Gastrocnemius medialis (tissue), 4 donors: ENCODE data around the gene APOBEC3H.

Experiments
- POLR2A ChIP-seq, 2 donors: fragments of 450-650 bp; IDR thresholded peaks; one replicate each; pipeline ENCODE4 v1.6.1; 2017; ENCODE audit warnings: antibody characterized with exemption in 2 of 2, mild to moderate bottlenecking in 2 of 2, moderate library complexity in 2 of 2
- TF ChIP-seq, protein P1 (sequence below), 5 experiments: fragments of 450-650 bp in 3 of 5; fragments of 200-600 bp in 2 of 5; sonication (generic) in 2 of 5; IDR thresholded peaks in 4 of 5; conservative IDR thresholded peaks in 1 of 5; 1 replicate in 4 of 5; 2 replicates in 1 of 5; pipeline ENCODE4 v1.5.1; 2016 to 2019; ENCODE audit warnings: antibody characterized with exemption in 5 of 5, mild to moderate bottlenecking in 3 of 5, moderate library complexity in 3 of 5

DNA sequence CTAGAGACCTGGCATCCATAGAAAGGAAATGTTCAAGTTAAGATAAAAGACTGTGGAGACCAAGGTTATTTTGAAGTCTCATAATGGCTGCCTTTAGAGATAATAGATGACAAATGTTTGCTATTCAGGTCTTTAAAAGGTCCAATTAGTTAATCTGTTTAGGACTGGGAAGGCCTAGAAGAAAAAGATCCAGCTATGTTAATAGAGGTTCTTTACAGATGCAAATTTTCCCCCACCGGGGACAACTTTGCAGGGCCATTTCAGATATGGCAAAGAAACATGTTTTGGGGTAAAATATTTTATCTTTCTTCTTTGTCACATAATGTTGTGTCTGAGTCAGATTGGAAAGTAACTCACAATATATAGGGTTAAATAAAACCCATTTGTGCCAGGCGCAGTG, 23.1 kb upstream of the APOBEC3H start:
- no peak for TF ChIP-seq POLR2A (IDR thresholded peaks at IDR 0.05)
- TF ChIP-seq, protein P1, sequence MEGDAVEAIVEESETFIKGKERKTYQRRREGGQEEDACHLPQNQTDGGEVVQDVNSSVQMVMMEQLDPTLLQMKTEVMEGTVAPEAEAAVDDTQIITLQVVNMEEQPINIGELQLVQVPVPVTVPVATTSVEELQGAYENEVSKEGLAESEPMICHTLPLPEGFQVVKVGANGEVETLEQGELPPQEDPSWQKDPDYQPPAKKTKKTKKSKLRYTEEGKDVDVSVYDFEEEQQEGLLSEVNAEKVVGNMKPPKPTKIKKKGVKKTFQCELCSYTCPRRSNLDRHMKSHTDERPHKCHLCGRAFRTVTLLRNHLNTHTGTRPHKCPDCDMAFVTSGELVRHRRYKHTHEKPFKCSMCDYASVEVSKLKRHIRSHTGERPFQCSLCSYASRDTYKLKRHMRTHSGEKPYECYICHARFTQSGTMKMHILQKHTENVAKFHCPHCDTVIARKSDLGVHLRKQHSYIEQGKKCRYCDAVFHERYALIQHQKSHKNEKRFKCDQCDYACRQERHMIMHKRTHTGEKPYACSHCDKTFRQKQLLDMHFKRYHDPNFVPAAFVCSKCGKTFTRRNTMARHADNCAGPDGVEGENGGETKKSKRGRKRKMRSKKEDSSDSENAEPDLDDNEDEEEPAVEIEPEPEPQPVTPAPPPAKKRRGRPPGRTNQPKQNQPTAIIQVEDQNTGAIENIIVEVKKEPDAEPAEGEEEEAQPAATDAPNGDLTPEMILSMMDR (IDR thresholded peaks at IDR 0.05 in 4 of 5, conservative IDR thresholded peaks at IDR 0.05 in 1 of 5): no peak
